ENCODE results near the gene CAMK2N1. TPM values are rescaled to one million over a fixed set of nuclear protein-coding genes. Genes with fewer than 3 reads are reported as not detected.

CAMK2N1 gene
- total RNA-seq, 2 experiments from 2014 or later, result 0.37 to 0.45 TPM

DNA sequence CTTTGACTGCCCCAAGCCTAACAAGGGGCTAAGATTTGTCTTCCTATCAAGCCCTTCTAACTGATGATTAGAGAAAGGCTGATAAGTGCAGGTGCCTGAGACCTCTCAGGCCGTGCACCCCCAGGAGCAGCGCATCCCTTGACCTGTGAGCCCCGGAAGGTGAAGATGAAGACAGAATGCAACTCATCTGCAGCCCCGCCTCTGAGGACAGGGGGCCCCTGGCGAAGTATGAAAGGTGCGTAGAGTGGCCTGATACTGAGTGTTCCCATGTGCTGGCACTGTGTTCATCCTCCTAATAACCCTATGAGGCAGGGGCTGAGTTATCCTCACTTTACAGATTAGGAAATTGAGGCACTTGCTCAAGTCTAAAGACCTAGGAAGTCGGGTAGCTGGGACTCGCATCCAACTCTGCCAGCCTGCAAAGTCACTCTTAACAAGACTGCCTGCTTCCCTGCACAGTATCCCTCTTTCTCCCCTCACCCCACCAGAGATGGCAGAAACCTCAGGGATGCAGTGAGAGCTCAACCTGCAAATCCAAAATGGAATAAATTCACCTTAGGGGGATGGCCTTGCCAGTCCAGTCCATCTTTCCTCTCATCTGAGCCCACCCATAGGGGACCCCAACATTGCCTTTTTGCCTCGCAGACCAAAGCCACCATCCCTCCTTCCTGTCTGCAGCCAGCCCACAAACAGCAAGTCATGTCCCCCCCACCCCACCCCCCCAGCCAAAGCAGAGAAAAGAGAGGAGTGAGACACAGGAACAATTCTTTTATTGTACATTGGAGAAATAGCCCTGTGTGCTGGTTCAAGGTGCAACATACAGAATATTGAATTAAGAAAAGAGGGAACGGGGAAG lies 4.1 kb downstream of the CAMK2N1 start:
- DNase-seq, result no peak

GRCh38 chr1:20480951-20481617 lies 4.9 kb downstream of the CAMK2N1 start:
- no peak overlapping the region for H3K27ac Mint-ChIP-seq
- no peaks in the 10 kb centered on the region for H3K36me3 Mint-ChIP-seq (ENCODE audit: low read depth)
- ChIA-PET CTCF (no interaction called here), POLR2A (no interaction called here)
- peaks cover 11% of the 10 kb centered on the region for H3K4me1 Mint-ChIP-seq
- H3K9me3 Mint-ChIP-seq, result no peaks in the 10 kb centered on the region
- DNase-seq, result no peak
- peaks cover 77% of the 10 kb centered on the region for H3K27me3 Mint-ChIP-seq
- no peak overlapping the region for H3K4me3 Mint-ChIP-seq

More for the DNA sequence above, 4.1 kb downstream of the CAMK2N1 start:
- H3K36me3 Mint-ChIP-seq (ENCODE audit: low read depth), result no peaks in the 10 kb centered on the region
- no peak overlapping the region for H3K27ac Mint-ChIP-seq
- ChIA-PET POLR2A (interaction anchor here (0.6 kb wide), 1 partner anchor 194 kb away, joined by 3 read pairs; no protein-coding TSS in a partner anchor), CTCF (no interaction called here)
- no peak overlapping the region for H3K4me3 Mint-ChIP-seq
- H3K9me3 Mint-ChIP-seq, result no peaks in the 10 kb centered on the region
- peaks cover 11% of the 10 kb centered on the region for H3K4me1 Mint-ChIP-seq
- peaks cover 73% of the 10 kb centered on the region for H3K27me3 Mint-ChIP-seq

GRCh38 chr1:20480243-20480944 lies 5.6 kb downstream of the CAMK2N1 start:
- Mint-ChIP-seq H3K27me3 (peaks cover 81% of the 10 kb centered on the region), H3K9me3 (no peaks in the 10 kb centered on the region)
- CTCF ChIA-PET, result no interaction called here

DNA sequence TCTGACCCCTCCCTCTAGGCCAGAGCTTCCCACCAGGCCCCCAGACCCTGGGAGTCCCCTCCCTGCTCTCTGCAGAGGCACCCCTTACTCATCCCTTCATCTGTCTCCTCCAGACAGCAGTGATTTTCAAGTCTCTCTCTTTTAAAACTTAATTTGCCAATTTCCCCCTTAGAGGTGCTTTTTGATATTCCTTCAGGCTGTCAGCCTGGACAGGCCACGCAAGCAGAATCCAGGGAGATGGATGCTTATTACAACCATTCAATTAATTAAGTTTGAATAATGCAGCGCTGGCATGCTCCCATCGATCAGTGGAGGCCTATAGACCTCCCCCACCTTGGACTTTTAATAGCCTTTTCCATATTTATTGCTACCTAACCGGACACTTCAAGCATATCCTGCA lies 6.2 kb downstream of the CAMK2N1 start:
- ChIA-PET POLR2A (no interaction called here), CTCF (no interaction called here)
- DNase-seq, result no peak
- Mint-ChIP-seq H3K27me3 (peaks cover 86% of the 10 kb centered on the region), H3K4me3 (no peak overlapping the region), H3K36me3 (ENCODE audit: low read depth) (no peaks in the 10 kb centered on the region), H3K4me1 (peaks cover 8% of the 10 kb centered on the region), H3K27ac (no peak overlapping the region), H3K9me3 (no peaks in the 10 kb centered on the region)

More at GRCh38 chr1:20480243-20480944, 5.6 kb downstream of the CAMK2N1 start:
- H3K36me3 Mint-ChIP-seq (ENCODE audit: low read depth), result no peaks in the 10 kb centered on the region
- no peak overlapping the region for H3K4me3 Mint-ChIP-seq
- POLR2A ChIA-PET, result no interaction called here
- H3K4me1 Mint-ChIP-seq, result peaks cover 8% of the 10 kb centered on the region
- DNase-seq, result no peak
- no peak overlapping the region for H3K27ac Mint-ChIP-seq

GRCh38 chr1:20478057-20478635 lies 7.9 kb downstream of the CAMK2N1 start:
- Mint-ChIP-seq H3K36me3 (ENCODE audit: low read depth) (no peaks in the 10 kb centered on the region), H3K4me1 (no peaks in the 10 kb centered on the region), H3K9me3 (no peaks in the 10 kb centered on the region), H3K27me3 (peaks cover 86% of the 10 kb centered on the region), H3K27ac (no peak overlapping the region), H3K4me3 (no peak overlapping the region)
- CTCF ChIA-PET, result no interaction called here
- no peak for DNase-seq
- POLR2A ChIA-PET, result no interaction called here

GRCh38 chr1:20477348-20478056 lies 8.5 kb downstream of the CAMK2N1 start:
- Mint-ChIP-seq H3K27ac (no peak overlapping the region), H3K36me3 (ENCODE audit: low read depth) (no peaks in the 10 kb centered on the region), H3K4me1 (no peaks in the 10 kb centered on the region), H3K9me3 (no peaks in the 10 kb centered on the region), H3K4me3 (no peak overlapping the region), H3K27me3 (peaks cover 82% of the 10 kb centered on the region)
- ChIA-PET CTCF (no interaction called here), POLR2A (no interaction called here)
- no peak for DNase-seq

DNA sequence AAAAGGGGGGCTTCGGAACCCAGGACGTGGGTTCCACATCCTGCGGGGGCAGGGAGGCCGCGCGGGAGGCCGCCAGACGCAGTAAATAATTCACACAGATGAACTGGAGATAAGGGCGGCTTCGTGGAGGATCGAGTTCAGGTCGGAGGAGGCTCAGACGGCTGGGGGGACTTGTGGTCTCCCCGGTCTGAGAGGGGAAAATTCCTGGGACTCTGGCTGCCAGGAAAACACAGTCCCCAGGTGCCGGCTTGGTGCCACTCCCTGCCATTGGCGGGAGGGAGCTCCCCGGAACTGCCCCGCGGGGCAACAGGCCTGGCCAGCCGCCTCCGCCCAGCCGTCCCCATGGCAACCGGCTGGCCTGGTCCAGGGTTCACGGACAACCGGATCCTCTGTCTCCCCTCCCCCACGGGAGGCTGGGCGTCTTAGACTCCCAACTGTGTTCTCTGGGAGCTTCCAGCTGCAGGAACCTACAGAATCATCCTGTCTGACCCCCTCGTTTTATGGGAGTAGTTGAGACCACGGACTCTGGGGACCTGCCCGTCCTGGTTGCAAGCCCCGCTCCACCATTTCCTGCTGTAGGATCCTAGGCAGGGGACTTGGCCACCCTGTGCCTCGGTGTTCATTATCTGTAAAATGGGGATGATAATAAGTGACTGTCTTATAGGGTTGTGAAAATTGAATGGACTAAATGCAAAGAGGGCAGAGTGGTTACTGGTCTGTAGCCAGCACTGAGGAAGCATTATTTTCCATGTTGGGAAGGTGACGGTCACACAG lies 9.6 kb downstream of the CAMK2N1 start:
- Mint-ChIP-seq H3K4me3 (no peak overlapping the region), H3K36me3 (ENCODE audit: low read depth) (no peaks in the 10 kb centered on the region), H3K9me3 (no peaks in the 10 kb centered on the region), H3K27ac (no peak overlapping the region), H3K4me1 (no peaks in the 10 kb centered on the region), H3K27me3 (peaks cover 72% of the 10 kb centered on the region)
- ChIA-PET POLR2A (no interaction called here), CTCF (interaction anchor here (1.2 kb wide), 1 partner anchor 17 kb away, joined by 3 read pairs; no protein-coding TSS in a partner anchor)
- DNase-seq, result no peak

GRCh38 chr1:20474996-20475395 lies 11.0 kb downstream of the CAMK2N1 start:
- Mint-ChIP-seq H3K4me3 (no peak overlapping the region), H3K9me3 (no peaks in the 10 kb centered on the region), H3K36me3 (ENCODE audit: low read depth) (no peaks in the 10 kb centered on the region), H3K27me3 (peaks cover 62% of the 10 kb centered on the region), H3K27ac (no peak overlapping the region), H3K4me1 (no peaks in the 10 kb centered on the region)
- ChIA-PET POLR2A (no interaction called here), CTCF (interaction anchor here (1.1 to 1.5 kb wide), 2 partner anchors 9 to 12 kb away, joined by 3 read pairs; no protein-coding TSS in a partner anchor)
- DNase-seq, result no peak

- H3K27ac Mint-ChIP-seq, result no peak overlapping the region
- ChIA-PET POLR2A (no interaction called here), CTCF (interaction anchor here (1.1 to 1.5 kb wide), 2 partner anchors 10 to 12 kb away, joined by 3 read pairs; no protein-coding TSS in a partner anchor)
- H3K27me3 Mint-ChIP-seq, result peaks cover 57% of the 10 kb centered on the region
- H3K9me3 Mint-ChIP-seq, result no peaks in the 10 kb centered on the region
- no peaks in the 10 kb centered on the region for H3K4me1 Mint-ChIP-seq
- no peak overlapping the region for H3K4me3 Mint-ChIP-seq
- no peak for DNase-seq
- H3K36me3 Mint-ChIP-seq (ENCODE audit: low read depth), result no peaks in the 10 kb centered on the region
Measured at GRCh38 chr1:20474333-20474975, 11.6 kb downstream of the CAMK2N1 start.

- ChIA-PET CTCF (interaction anchor here (1.1 to 1.5 kb wide), 2 partner anchors 10 to 11 kb away, joined by 3 read pairs; no protein-coding TSS in a partner anchor), POLR2A (no interaction called here)
- H3K36me3 Mint-ChIP-seq (ENCODE audit: low read depth), result no peaks in the 10 kb centered on the region
- H3K4me1 Mint-ChIP-seq, result no peaks in the 10 kb centered on the region
- peaks cover 54% of the 10 kb centered on the region for H3K27me3 Mint-ChIP-seq
- no peak for DNase-seq
- H3K4me3 Mint-ChIP-seq, result no peak overlapping the region
- H3K27ac Mint-ChIP-seq, result no peak overlapping the region
- H3K9me3 Mint-ChIP-seq, result no peaks in the 10 kb centered on the region
Measured at GRCh38 chr1:20473894-20474293, 12.1 kb downstream of the CAMK2N1 start.

GRCh38 chr1:20472860-20473711 lies 12.9 kb downstream of the CAMK2N1 start:
- H3K9me3 Mint-ChIP-seq, result no peaks in the 10 kb centered on the region
- H3K4me1 Mint-ChIP-seq, result no peaks in the 10 kb centered on the region
- H3K27ac Mint-ChIP-seq, result no peak overlapping the region
- H3K36me3 Mint-ChIP-seq (ENCODE audit: low read depth), result no peaks in the 10 kb centered on the region
- no peak for DNase-seq
- H3K4me3 Mint-ChIP-seq, result no peak overlapping the region
- ChIA-PET CTCF (no interaction called here), POLR2A (no interaction called here)
- peaks cover 47% of the 10 kb centered on the region for H3K27me3 Mint-ChIP-seq
